Uterus (tissue), 2 donors: ENCODE data around the gene UBL5.

Source experiments
- CTCF ChIP-seq, 4 experiments: fragments of 200-600 bp in 2 of 4; fragments of 450-650 bp in 2 of 4; sonication (generic) in 2 of 4; IDR thresholded peaks; one replicate each; pipeline ENCODE4 v1.5.1; 2016 to 2019; ENCODE audit warnings: antibody characterized with exemption in 4 of 4, mild to moderate bottlenecking in 2 of 4, moderate library complexity in 1 of 4
- POLR2A ChIP-seq, 2 donors: fragments of 450-650 bp; IDR thresholded peaks; one replicate each; pipeline ENCODE4 v1.6.1; 2016; ENCODE audit warnings: antibody characterized with exemption in 2 of 2, mild to moderate bottlenecking in 1 of 2, moderate library complexity in 1 of 2

- TF ChIP-seq CTCF (IDR thresholded peaks at IDR 0.05) (no peak), POLR2A (IDR thresholded peaks at IDR 0.05) (peak; percentile 61 to 63)
These were observed 36.0 kb upstream of the UBL5 start for GRCh38 chr19:9791552-9792205.
